ENCODE measurements around the gene OSER1.

The OSER1 gene

GRCh38 chr20:44183282-44183681, 27.3 kb downstream of the OSER1 start:
- TF ChIP-seq ZNF274 (IDR thresholded peaks at IDR 0.05; ENCODE audit: low read depth, low read length), result no peak
- no peak overlapping the region for H3K4me3 ChIP-seq (ENCODE audit: low read length)

DNA sequence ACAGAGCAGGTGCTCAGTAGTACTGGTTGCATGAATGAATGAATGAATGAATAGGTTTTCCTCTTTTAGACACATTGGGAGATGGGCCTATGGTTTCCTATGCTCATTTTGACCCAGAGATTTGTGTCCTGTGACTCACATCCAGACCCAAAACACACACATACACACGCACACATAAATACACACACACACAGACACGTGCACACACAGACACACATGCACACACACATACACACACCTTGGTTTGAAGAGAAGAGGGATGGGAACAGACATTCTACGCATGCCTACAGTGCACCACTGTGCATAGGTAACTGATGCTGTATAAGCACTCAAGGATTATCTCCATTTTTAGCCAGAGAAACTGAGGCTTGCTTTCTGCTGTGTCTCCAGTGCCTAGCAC, 27.7 kb downstream of the OSER1 start:
- TF ChIP-seq ZNF274 (IDR thresholded peaks at IDR 0.05; ENCODE audit: low read depth, low read length), result no peak

GRCh38 chr20:44182135-44182765, 28.3 kb downstream of the OSER1 start:
- no peak overlapping the region for H3K4me3 ChIP-seq (ENCODE audit: low read length)
- no peak for TF ChIP-seq ZNF274 (IDR thresholded peaks at IDR 0.05; ENCODE audit: low read depth, low read length)

More for the DNA sequence above, 27.7 kb downstream of the OSER1 start:
- H3K4me3 ChIP-seq (ENCODE audit: low read length), result no peak overlapping the region

DNA sequence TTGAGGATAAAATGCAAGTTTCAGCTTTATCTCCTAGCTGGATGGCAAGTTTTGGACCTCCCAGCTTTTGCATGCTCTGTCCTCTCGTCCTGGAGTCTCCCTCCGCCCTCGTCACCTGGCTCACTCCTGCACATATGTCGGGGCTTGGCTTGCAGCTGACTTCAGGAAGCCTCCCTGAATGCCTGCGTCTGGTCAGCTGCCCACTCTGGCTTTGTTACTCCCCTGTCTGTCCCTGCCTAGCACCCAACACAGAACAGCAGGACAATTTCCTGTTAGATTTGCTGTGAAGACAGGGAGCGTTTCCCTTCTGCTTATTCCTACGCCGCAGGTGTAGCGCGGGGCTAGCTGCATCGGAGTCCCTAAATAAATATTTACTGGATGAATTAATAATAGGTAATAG, 29.0 kb downstream of the OSER1 start:
- TF ChIP-seq ZNF274 (IDR thresholded peaks at IDR 0.05; ENCODE audit: low read depth, low read length), result no peak
- no peak overlapping the region for H3K4me3 ChIP-seq (ENCODE audit: low read length)

- no peak for TF ChIP-seq ZNF274 (IDR thresholded peaks at IDR 0.05; ENCODE audit: low read depth, low read length)
- no peak overlapping the region for H3K4me3 ChIP-seq (ENCODE audit: low read length)
These were observed 29.8 kb downstream of the OSER1 start for GRCh38 chr20:44180814-44181213.

DNA sequence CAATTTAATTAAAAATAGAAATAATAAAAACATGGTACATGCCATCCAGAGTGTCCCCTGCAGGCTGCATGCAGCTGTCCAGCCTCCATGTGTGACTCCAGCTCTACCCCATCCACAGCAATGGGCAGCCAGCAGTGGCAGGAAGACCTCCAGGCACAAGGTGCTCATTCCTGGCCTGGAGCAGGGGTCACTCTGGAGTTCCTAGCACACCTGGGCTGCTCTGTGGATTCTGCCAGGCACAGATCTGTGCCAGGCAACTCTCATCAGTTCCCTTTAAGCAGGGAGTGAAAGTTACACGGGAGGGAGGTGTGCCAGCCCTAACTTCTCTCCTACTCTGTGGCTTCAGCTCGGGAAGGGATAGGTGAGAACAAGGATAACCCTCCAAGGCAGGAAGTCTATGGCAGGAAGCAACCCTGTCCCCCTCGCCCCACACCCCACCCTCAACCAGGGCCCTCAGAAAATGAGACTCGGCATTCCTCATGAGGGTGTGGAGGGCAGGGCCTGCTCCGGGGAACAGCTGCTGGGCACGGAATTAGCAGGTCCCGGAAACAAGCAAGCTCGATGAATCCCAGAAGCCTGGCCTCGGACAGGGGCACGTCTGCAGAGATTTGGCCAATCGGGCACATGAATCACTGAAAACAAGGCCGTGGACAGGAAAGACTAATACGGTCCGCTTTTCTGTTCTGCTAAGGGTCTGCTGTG, 33.6 kb downstream of the OSER1 start:
- H3K4me3 ChIP-seq (ENCODE audit: low read length), result no peak overlapping the region
- no peak for TF ChIP-seq ZNF274 (IDR thresholded peaks at IDR 0.05; ENCODE audit: low read depth, low read length)

DNA sequence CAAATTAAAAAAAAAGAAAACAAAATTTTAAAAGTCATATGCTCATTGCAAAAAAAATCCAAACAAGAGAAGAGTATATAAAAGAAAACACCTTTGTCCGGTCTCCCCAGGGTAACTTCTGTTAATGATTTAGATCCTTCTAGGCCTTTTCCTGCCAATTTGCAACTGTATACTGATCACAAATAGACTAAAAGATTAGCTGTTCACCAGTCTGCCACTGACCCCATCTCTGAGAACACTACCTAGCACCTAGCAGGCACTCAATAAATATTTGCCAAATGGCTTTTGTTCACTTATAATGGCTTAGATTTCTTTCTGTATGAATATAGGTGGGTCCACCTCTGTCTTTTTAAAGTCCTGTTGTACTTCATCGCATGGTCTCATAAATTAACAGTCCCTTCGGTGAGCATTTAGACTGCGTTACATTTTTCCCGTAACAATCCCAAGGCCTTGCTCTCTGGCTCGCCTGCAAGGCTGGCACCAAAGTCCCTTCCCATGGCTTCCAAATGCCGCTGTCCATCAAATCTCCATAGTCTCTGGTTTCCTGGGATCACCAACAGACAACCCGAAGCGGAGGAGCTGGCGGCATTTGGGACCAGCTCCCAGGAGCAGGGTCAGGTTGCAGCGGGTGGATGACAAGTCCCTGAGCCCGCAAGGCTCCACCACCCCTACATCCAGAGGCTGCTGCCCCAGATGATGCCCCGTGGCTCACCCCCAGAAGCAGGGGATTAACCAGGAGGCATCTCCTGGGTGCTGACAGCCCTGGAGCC, 35.4 kb downstream of the OSER1 start:
- no peak for TF ChIP-seq ZNF274 (IDR thresholded peaks at IDR 0.05; ENCODE audit: low read depth, low read length)
- no peak overlapping the region for H3K4me3 ChIP-seq (ENCODE audit: low read length)

- TF ChIP-seq ZNF274 (IDR thresholded peaks at IDR 0.05; ENCODE audit: low read depth, low read length), result no peak
- no peak overlapping the region for H3K4me3 ChIP-seq (ENCODE audit: low read length)
These were observed 36.7 kb downstream of the OSER1 start for GRCh38 chr20:44173846-44174245.

DNA sequence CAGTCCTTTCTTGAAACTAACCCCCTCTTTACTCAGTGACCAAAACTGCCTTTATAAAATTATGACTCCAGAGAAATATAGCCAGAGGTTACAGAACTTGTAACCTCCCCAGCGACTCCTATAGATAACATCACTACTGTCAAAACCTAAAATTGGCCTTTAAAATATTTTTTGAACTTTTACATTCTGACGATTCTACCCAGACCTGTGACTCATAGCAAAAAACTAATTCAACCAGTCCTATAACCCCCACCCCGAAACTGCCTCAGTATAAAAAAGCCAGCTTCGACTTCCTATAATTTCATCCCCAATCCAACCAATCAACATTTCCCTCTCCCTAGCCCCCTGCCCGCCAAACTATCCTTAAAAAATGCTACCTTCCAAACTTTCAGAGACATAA, 37.5 kb downstream of the OSER1 start:
- H3K4me3 ChIP-seq (ENCODE audit: low read length), result no peak overlapping the region
- TF ChIP-seq ZNF274 (IDR thresholded peaks at IDR 0.05; ENCODE audit: low read depth, low read length), result no peak

DNA sequence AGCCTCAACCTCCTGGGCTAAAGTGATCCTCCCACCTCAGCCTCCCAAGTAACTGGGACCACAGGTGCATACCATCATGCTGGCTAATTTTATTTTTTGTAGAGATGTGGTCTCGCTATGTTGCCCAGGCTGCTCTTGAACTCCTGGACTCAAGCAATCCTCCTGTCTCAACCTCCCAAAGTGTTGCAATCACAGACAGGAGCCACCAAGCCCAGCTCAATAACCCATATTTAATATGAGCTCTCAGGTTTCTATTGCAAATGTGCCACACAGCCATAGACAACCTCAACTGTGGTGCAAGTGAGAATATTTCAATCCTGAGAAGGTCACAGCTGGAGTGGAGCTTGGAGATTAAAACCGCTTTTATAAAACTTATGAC, 38.0 kb downstream of the OSER1 start:
- H3K4me3 ChIP-seq (ENCODE audit: low read length), result no peak overlapping the region
- TF ChIP-seq ZNF274 (IDR thresholded peaks at IDR 0.05; ENCODE audit: low read depth, low read length), result no peak

DNA sequence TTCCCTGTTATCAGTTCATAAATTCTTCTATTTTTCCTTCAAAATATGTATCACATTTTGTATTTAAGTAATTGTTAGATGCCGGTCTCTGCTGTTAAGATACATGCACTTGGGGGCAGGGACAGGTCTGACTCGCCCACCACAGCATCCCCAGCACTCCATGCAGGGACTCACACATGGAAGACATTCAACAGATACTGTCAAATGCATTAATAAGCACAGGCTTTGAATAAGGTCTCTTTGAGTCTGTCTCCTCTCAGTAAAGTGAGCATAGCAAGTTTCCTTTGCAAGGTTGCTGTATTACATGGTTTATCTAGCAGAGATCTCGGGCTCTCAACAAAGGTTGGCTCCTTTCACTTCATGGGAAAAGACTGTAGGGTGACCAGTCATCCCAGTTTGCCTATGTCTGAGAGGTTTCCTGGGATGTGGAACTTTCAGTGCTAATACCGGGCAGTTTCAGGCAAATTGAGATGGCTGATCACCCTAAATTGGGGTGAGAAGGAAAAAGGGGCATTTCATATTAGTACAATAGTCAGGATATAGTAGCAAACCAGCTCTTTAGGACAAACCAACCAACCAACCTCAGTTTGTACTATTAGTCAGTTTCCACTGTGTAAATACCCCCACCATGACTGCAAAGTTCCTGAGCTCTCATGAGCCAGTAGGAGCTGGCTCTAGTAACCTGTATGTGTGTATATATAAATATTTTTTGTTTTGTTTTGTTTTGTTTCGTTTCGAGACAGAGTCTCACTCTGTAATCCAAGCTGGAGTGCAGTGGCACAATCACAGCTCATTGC, 38.6 kb downstream of the OSER1 start:
- no peak for TF ChIP-seq ZNF274 (IDR thresholded peaks at IDR 0.05; ENCODE audit: low read depth, low read length)
- no peak overlapping the region for H3K4me3 ChIP-seq (ENCODE audit: low read length)

DNA sequence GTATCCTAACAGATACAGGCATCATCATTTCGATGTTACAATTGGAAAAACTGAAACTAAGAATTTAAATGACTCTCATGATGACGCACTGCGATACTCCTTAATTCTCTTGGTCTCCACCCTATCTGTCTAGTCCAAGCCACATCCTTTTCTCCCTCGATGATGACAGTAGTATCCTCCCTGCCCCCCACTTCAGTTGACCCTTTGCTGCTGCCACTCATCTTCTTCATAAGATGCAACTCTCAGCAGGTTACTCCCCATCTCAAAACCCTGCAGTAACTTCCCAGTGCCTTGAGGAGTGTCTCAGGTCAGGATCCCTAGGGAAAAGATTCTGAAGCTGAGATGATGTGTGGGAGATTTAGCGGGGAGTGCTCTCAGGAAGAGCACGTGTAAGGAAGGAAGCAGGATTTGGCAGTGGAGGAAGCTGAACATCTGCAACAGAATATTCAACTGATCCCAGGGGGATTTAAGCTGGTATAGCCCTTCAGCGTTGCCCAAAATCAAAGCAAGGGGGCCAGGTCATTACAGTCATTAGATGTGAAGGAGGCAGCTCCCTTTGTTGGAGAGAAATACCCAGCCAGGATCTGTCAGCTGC, 39.7 kb downstream of the OSER1 start:
- no peak for TF ChIP-seq ZNF274 (IDR thresholded peaks at IDR 0.05; ENCODE audit: low read depth, low read length)
- no peak overlapping the region for H3K4me3 ChIP-seq (ENCODE audit: low read length)

DNA sequence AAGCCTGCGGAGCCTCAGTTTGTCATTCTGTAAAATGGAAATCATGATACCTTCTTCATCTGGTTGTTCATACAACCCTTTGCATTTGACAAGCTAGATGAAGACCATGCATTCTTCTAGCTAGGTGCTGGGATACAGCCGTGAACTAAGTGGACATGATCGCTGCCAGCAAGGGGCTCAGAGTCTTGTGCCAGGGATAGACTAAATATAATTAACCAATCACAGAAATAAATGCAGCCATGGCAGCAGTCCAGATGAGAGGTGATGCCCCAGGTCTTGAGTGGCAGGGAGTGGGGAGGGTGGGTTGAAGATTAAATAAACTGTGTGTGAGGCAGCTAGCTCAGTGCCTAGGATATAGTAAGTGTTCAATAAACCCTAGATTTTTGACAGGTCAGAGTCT, 42.8 kb downstream of the OSER1 start:
- no peak overlapping the region for H3K4me3 ChIP-seq (ENCODE audit: low read length)
- TF ChIP-seq ZNF274 (IDR thresholded peaks at IDR 0.05; ENCODE audit: low read depth, low read length), result no peak

DNA sequence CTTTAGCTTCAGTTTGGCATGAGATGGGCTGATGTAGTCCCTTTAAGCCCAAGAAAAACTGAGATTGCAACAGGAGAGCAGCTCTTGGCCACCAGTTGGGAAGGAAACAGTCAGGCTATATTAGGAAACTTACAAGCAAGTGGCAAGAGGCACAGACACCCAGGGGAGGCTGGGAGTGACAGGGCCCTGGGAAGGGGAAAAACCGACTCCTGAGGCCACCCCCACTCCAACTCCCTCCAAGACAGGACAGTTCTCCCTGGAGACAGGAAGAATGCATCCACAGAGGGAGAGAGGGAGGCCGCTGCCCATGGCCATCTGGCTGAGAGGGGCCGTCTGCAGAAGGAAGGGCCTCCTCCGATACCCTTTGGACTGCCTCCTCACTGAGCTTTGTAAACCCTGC, 44.1 kb downstream of the OSER1 start:
- H3K4me3 ChIP-seq (ENCODE audit: low read length), result no peak overlapping the region
- no peak for TF ChIP-seq ZNF274 (IDR thresholded peaks at IDR 0.05; ENCODE audit: low read depth, low read length)

Data from GM08714 (cell line).